ENCODE measurements around the gene RNF222.

GRCh38 chr17:8391711-8392110 lies 5.9 kb downstream of the RNF222 start:
- TF ChIP-seq CTCF (conservative IDR thresholded peaks at IDR 0.05 in 1 of 2, IDR thresholded peaks at IDR 0.05 in 1 of 2; ENCODE audit: extremely low read depth in 1 of 2, insufficient read depth in 1 of 2, low read depth in 1 of 2, low read length in 2 of 2) = no peak
- no peak for TF ChIP-seq EZH2 (IDR thresholded peaks at IDR 0.05; ENCODE audit: borderline replicate concordance, low read length)
